Retina (tissue), 1 donor: ENCODE results near the gene CSNK1G1.
"Not testable (repeated sequence)": the region's sequence is repeated elsewhere in the genome, so short reads cannot be mapped to it uniquely, and the experiment has no call there.

ENCODE experiments used
- DNase-seq: peaks from one replicate; pipeline ENCODE4 v3.0.0-alpha.2; 2016

CSNK1G1 gene

GRCh38 chr15:64130159-64130558 lies 225.8 kb downstream of the CSNK1G1 start:
- no peak for DNase-seq

- DNase-seq: no peak
Measured at GRCh38 chr15:64127521-64128270, 228.3 kb downstream of the CSNK1G1 start.

- no peak for DNase-seq
Measured at GRCh38 chr15:64125978-64126377, 230.0 kb downstream of the CSNK1G1 start.

GRCh38 chr15:64122936-64123351 lies 233.0 kb downstream of the CSNK1G1 start:
- DNase-seq: no peak

GRCh38 chr15:64122444-64122843 lies 233.5 kb downstream of the CSNK1G1 start:
- no peak for DNase-seq

GRCh38 chr15:64121614-64122013 lies 234.4 kb downstream of the CSNK1G1 start:
- DNase-seq: no peak

- DNase-seq: not testable (repeated sequence)
Measured at GRCh38 chr15:64120322-64120721, 235.7 kb downstream of the CSNK1G1 start.

GRCh38 chr15:64117759-64118487 lies 238.1 kb downstream of the CSNK1G1 start:
- no peak for DNase-seq
